NCI-H748 treated with DMSO at 0.1 percent for 48 hours (cell line): ENCODE results near the gene TNRC18.
"Not testable (repeated sequence)": the region's sequence is repeated elsewhere in the genome, so short reads cannot be mapped to it uniquely, and the experiment has no call there.

Source experiments
- DNase-seq: peaks from one replicate; lab custom pipeline; 2025; lab: John Stamatoyannopoulos, UW

The TNRC18 gene

GRCh38 chr7:5377279-5377678 is 46.4 kb downstream of the TNRC18 start:
- DNase-seq, result no peak

DNA sequence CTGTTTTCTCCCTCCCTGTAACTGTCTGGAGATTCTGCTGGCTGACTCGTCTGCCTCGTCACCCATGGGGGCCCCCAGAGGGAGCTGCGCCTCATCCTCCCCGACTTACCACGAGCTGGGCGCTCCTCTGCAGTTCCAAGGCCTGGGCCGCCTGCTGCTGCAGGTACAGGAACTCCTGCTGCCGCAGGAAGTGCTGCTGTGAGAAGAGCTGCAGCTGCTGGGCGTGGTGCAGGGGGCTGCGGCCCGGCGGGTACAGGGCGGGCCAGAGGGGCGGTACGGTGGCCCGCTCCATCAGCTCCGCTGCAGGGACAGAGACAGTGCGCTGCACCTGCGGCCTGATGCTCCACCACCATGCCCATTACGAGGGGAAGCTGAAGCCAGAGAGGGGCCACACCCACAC is 47.7 kb downstream of the TNRC18 start:
- DNase-seq, result no peak

- no peak for DNase-seq
Observed at GRCh38 chr7:5374464-5374863, 49.2 kb downstream of the TNRC18 start.

GRCh38 chr7:5373300-5373699 is 50.3 kb downstream of the TNRC18 start:
- no peak for DNase-seq

DNA sequence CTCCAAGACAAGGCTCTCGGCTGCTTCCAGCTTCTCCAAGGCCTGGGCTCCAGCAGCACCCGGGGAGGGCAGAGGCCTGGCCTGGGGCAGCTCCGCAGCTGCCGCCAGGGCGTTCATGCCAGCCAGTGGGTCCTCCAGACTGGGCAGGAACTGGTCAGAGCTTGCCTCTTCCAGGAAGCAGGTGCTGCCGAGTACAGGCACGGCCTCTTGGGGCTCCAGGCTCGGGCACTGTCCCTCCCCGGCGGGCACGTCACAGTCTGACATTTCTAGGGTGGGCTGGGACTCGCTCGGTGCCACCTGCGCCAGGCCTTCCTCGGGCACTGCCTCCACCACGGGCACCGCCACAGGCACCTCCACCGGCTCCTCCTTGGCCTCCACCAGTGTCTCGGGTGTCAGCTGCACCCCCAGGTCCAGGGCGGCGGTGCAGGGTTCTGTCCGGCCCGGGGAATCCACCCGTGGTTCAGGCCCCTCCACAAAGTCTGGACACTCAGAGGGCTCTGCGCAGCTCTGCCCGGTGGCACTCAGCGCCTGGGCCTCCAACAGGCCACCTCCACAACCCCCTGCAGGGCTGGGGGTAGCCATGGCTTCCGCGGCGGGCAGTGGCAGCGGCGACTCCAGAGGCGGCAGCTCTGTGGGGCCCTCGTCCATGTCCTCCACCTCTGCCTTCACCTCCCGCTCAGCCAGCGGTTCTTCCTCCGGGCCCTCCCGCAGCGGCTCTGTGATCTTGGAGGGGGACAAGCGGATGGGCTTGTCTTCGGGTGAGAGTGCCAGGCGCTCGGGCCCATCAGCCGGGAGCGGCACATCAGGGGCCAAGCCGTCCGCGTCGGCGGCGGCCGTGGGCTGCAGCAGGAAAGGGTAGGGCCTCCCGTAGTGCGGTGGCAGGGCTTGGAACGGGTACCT is 52.9 kb downstream of the TNRC18 start:
- no peak for DNase-seq

DNA sequence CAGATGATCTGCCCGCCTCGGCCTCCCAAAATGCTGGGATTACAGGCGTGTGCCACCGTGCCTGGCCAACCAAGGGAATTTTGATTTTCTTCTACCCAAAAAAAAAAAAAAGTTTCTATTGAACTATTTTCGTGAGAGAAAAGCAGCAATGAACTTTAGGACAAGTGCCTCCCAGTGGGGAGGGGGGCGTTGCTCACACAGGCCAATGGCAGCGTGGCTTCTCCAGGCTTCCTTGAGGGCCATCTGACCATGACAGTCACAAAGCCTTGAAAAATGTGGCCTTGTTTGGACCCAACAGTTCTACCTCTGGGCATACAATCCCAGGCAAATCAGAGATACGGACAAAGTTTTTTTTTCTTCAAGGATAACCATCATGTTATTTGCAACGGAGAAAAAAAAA is 56.0 kb downstream of the TNRC18 start:
- no peak for DNase-seq

DNA sequence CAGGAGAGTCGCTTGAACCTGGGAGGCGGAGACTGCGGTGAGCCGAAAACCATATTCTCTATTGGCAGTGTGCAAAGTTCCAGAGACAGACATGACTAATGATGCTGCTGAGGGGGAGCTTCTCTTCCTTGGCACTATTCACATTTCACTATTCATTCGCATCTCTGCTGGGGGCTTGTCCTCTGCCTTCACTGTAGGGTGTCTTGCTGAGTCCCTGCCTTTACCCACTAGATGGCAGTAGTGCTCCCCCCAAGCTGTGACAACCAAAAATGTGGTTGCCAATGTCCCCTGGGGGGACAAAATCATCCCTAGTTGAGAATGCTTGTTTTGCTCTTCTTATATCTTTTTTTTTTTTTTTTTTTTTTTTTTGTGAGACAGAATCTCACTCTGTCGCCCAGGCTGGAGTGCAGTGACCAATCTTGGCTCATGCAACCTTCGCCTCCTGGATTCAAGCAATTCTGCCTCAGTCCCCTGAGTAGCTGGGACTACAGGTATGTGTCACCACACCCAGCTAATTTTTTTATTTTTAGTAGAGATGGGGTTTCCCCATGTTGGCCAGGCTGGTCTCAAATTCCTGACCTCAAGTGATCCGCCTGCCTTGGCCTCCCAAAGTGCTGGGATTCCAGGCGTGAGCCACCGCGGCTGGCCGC is 57.5 kb downstream of the TNRC18 start:
- peak; percentile 39 for DNase-seq

DNA sequence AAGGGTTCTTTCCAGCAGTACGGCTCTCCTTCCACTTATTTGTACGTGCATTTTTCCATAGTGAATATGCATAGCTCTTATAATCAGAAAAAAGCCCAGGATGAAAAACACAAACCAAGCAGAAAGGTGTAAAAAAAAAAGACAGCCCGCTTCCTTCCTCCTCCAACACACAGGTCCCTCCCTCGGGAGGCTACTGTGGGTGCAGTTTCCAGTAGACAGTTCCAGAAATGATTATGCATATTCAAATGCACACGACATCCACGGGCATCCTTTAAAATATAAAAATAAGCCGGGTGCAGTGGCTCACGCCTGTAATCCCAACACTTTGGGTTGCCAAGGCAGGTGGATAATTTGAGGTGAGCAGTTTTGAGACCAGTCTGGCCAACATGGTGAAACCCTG is 59.9 kb downstream of the TNRC18 start:
- DNase-seq, result no peak

GRCh38 chr7:5362466-5362865 is 61.2 kb downstream of the TNRC18 start:
- DNase-seq, result no peak

GRCh38 chr7:5361446-5362127 is 62.0 kb downstream of the TNRC18 start:
- DNase-seq, result no peak

GRCh38 chr7:5360971-5361370 is 62.7 kb downstream of the TNRC18 start:
- DNase-seq, result no peak

- DNase-seq, result no peak
Observed at GRCh38 chr7:5360451-5360850, 63.2 kb downstream of the TNRC18 start.

DNA sequence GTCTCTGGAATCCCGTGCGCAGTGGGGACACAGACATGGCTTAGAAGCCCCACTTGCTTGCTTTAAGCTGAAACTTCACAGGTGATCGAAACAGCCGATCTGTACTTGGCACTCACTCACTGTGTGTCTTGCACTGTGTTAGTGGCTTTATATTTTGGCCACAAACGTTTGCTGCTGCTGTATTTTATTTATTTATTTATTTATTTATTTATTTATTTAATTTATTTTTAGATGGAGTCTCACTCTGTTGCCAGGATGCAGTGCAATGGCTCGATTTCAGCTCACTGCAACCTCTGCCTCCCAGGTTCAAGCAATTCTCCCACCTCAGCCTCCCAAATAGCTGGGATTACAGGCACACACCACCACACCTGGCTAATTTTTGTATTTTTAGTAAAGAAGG is 63.6 kb downstream of the TNRC18 start:
- DNase-seq, result not testable (repeated sequence)

- no peak for DNase-seq
Observed at GRCh38 chr7:5359344-5359743, 64.3 kb downstream of the TNRC18 start.

GRCh38 chr7:5357951-5358350 is 65.7 kb downstream of the TNRC18 start:
- no peak for DNase-seq

DNA sequence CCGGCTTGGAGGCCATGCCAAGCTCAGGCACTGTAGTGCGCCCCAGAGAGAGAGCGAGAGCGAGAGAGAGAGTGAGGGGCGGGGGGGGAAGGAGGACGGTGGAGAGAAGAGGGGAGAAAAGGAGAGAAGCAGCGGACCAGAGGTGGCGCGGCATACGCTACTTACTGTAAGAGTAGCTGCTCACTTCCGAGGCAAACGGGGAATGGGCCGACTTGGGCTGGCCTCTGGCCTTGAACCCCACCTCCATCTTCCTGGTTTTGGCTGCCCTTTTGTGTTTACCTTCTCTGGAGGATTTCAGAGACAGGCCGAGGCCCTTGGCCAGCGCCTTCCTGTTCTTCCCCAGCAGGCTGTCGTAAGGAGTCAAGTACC is 66.9 kb downstream of the TNRC18 start:
- DNase-seq, result no peak

DNA sequence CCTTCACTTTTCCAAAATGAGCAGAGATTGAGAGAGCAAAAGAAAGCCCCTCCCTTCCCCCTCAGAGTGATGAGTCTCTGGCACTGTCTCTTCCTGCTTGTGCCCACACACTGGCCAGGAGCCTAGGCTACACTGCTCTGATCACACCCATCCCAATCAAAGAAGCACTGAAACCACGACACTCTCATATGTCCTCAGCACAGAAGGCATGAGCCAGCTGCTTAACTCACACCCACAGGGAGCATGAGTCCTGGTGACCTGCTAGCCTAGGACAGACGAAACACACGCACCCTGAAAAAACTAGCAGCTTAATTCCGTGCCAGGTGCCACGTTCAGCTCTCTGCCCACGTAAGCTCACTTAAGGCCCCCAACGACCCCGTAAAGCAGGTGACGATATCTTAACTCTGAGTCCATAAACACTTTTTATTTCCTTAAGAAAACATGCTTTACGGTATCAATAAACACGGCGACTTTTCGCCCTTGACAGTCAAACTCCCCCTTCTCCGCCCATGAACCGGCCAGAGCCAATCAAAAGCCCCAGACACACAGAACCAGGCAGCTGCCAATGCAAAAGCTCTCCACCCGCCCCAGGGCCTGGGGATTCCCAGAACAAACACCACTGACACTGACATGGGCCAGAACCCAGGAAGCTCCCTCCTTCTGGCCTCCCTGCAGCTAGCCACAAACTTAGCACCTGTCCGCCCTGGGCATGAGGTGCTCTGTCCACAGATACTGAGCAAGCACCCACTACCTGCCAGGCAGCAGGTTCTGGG is 69.0 kb downstream of the TNRC18 start:
- DNase-seq, result no peak

DNA sequence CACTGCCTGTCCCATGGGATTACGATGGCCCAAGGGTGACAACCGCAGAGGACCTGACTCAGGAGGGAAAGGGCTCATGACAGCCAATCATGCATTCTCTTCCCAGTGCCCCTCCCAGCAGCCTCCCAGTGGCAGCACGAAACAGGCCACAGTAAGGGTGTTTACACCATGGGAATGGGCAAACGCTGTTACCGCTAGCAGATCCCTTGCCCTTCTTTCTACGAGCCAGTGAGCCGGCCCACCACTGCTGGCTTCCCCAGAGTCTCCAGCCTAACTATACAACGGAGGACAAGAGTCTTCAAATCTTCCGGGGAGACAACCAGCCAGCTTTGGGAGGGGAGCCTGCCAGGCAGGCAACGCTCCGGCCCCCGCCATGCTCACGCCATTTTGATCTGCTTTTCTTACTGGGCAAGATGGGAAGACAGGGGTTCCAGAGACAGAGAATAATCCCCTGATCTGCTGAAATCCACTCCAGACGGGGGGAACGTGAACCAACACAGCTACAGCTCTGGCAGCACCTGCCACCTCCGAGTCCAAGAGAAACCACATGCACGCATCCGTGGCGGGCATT is 71.1 kb downstream of the TNRC18 start:
- no peak for DNase-seq

GRCh38 chr7:5351507-5352265 is 71.9 kb downstream of the TNRC18 start:
- DNase-seq, result no peak

DNA sequence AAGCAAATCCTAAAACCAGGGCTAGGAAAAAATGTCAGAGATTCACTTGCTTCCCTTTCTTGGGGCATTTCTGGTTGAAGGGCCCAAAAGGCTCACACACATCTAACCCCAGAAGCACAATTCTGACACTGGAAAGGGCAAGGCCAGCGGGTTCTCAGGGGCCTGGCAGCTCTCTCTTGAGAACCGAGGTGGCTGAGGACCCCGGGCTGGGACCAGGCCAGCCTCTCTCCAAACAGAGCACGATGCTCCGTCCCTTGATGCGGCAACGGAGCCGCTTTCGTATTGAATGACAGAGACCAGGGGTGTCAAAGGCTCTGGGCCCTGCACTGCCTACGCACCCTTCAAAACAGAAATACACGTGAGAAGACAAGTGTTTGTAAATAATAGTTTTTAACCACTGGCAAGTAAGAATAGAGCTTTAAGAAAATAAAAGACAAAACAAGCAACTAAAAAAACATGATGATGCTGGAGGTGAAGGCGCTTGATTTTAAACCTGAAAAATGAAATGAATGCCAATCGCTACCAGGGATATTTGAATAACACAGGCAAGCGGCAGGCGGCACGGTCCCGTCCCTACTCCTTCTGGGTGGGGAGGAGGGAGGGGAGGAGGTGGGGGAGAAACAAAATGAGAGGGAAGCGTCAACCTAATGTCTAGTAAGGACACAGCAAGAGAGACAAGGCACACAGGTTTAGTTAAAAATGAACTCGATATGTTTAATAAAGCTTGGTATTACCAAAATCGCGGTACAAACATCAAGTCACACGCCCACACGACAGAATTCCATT is 72.8 kb downstream of the TNRC18 start:
- DNase-seq, result no peak

GRCh38 chr7:5350174-5350463 is 73.5 kb downstream of the TNRC18 start:
- no peak for DNase-seq
